GM12874 (cell line): Measurements from ENCODE around the gene CABLES1.

ENCODE experiments used
- CTCF ChIP-seq: IDR thresholded peaks from 2 replicates; pipeline ENCODE4 v1.5.1; 2011; ENCODE audit warnings: low read depth, mild to moderate bottlenecking, control low read depth, low read length, moderate library complexity; ENCODE audit not compliant: insufficient read depth

Gene CABLES1

GRCh38 chr18:23228102-23229061, 93.1 kb downstream of the CABLES1 start:
- TF ChIP-seq CTCF: no peak

- TF ChIP-seq CTCF: no peak
Measured at GRCh38 chr18:23229472-23229871, 94.2 kb downstream of the CABLES1 start.

GRCh38 chr18:23230686-23231085, 95.4 kb downstream of the CABLES1 start:
- TF ChIP-seq CTCF: no peak

- TF ChIP-seq CTCF: no peak
Measured at GRCh38 chr18:23231340-23232021, 96.2 kb downstream of the CABLES1 start.

- TF ChIP-seq CTCF: no peak
Measured at GRCh38 chr18:23232331-23232730, 97.0 kb downstream of the CABLES1 start.

- TF ChIP-seq CTCF: no peak
Measured at GRCh38 chr18:23234619-23235018, 99.3 kb downstream of the CABLES1 start.

- TF ChIP-seq CTCF: no peak
Measured at GRCh38 chr18:23235336-23235735, 100.1 kb downstream of the CABLES1 start.
